ENCODE data around the gene PI4KA.

The PI4KA gene

GRCh38 chr22:20881869-20882815, 23.5 kb upstream of the PI4KA start:
- DNase-seq = no peak

DNA sequence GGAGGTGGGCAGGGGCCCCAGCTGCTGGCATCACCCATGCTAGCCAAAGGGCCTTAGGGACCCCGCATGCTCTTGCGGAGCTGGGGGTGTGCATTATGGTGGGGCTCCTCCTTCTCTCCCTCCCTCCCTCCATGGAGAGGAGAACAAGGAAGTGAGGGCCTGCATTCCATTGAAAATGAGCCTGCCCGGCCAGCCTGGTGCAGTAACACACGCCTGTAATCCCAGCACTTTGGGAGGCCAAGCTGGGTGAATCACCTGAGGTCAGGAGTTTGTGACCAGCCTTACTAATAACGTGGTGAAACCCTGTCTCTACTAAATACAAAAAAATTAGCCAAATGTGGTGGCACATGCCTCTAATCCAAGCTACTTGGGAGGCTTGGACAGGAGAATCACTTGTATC, 22.6 kb upstream of the PI4KA start:
- DNase-seq = no peak

DNA sequence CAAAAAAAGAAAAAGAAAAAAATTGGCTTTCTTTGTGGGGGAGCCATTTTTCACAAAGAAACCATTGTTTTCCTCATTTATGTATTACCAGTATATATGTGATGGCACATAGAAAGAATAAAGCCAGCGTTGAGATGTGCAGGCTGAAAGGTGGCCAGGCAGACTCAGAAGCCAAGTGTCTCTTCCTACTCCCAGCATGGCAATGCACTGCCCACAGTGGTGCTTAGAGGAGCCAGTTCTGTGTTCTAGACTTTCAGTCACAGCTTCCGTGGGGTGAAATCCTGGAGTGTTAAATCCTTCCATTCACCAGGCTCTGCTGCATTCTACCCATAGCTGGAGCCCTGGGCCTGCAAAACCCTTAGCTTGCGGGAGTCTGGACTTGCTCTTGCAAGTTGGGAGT, 19.1 kb upstream of the PI4KA start:
- no peak for DNase-seq

- no peak for DNase-seq
Observed at GRCh38 chr22:20875296-20875695, 16.7 kb upstream of the PI4KA start.

DNA sequence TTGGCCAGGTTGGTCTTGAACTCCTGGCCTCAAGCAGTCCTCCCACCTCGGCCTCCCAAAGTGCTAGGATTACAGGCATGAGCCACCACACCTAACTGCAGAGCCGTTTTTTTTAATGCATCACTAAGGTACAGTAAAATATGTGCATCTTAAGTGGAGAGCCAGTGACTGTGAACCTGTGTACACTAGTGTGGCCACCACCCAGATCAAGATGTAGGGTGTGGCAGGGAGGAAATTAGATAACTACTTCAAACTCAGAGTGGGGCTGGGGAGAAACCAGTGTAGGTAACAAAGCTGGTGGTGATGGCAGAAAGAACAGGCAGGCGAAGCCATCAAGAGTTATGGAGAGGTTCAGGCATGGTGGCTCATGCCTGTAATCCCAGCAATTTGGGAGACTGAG, 14.6 kb upstream of the PI4KA start:
- no peak for DNase-seq

DNA sequence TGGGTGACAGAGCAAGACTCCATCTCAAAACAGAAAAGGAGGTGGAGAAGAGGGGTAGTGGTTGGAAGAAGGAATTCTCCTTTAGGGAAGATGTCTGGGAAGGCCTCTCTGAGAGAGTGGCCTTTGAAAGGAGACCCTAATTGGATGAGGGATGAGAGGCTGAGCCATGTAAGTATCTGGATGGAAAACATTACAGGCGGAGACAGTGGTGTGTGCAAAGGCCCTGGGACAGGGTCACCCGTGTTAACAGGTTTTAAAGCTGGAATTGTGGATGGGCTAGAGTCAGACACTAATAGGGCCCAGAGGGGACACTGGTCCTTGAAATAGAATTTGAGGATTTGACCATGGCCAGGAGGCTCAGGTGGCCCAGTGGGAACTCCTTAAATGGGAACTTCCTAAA, 10.6 kb upstream of the PI4KA start:
- DNase-seq = no peak

DNA sequence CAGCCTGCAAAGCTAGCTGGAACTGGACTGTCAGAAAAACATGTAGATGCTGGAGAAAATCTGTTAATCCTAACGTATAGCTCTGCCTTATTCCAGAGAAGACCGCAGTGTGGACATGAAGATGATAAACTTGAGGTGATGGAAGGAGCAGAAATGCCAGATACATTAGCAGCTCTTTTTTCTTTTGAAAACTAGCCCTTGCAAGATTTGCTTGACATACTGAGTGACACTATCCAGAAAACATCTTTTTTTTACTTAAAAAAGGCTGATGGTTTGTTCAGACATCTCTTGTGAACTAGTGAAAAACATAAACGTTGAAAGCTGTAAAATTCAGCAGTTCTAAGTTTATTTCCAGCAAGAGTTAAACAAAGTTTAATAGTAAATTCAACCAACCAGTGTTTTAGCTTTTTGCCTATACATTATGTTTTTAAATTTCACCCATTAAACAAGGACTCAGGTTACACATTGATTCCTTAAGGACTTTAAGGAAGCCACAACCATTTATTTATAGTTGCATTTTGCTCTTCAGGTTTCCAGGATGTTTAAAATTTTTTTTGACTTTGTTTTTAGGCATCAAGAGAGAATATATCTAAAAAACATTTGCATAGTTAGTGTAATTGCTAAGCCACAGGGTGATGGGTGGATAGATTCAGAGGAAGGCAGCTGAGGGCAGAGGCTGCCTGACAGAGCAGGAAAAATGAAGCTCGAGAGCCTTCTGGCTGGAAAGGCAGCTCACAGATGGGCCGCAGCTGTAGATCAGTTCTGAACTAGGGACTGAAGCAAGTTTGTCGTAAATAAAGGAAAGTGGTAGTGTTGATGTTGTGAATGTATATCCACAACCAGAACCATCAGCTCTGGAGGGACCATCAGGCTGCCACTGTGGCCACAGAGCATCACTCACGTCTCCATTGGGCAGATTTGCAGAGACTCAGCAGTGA, 9.7 kb upstream of the PI4KA start:
- no peak for DNase-seq

GRCh38 chr22:20867179-20868024, 8.8 kb upstream of the PI4KA start:
- DNase-seq = no peak

- DNase-seq = no peak
Observed at GRCh38 chr22:20866736-20867135, 8.1 kb upstream of the PI4KA start.

- DNase-seq = no peak
Observed at GRCh38 chr22:20865875-20866445, 7.3 kb upstream of the PI4KA start.

GRCh38 chr22:20865331-20865730, 6.7 kb upstream of the PI4KA start:
- no peak for DNase-seq

DNA sequence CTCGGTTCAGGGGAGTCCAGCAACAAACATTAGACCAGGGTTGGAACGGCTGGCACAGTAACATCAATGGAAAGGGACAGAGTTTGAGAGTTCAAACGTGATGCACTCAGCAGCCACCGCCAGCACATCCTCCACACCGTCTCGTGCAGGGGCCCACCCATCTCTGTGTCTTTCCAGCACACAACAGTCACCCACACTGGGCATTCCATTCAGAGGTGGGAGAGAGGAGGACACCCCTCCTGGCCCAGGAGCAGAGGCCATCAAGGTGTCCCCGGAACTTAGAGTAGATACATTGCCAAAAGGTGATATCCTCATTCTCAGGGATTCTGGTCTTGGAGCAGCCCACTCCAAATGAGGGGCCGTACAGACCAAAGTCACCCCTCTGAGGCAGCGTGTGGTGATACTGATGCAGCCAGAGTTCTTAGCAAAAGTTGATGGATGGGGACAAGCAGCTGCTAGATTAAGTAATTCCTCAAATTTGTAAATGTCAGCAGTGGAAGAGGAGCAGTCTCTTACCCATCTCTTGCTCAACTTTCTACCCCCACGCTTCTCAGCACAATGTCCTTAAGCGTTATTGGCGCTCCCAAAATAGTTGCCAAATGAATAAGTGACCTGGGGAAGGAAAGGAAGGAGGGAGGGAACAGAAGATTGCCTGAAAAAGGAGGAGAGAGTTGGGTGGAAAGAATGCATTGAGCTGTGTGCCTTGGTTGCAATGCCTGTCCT, 5.7 kb upstream of the PI4KA start:
- no peak for DNase-seq

- no peak for DNase-seq
Observed at GRCh38 chr22:20863366-20863765, 4.8 kb upstream of the PI4KA start.

DNA sequence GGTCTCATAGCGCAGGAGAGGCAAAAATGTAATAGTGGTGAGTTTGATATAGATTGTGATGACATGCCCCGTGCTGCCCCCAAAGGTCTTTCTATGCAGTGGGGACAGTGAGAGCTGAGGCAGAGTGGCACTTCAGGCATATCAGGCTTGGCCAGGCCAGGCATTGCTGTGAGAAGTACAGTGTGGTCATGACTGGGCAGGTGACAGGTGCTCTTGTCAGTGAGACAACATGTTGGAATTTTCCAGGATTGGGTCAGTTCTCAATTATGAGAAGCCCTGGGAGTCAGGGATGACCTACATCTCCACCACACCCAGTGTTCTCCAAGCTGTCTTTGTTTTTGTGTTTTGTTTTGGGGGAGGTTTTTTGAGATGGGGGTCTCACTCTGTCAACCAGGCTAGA, 3.9 kb upstream of the PI4KA start:
- DNase-seq = no peak

DNA sequence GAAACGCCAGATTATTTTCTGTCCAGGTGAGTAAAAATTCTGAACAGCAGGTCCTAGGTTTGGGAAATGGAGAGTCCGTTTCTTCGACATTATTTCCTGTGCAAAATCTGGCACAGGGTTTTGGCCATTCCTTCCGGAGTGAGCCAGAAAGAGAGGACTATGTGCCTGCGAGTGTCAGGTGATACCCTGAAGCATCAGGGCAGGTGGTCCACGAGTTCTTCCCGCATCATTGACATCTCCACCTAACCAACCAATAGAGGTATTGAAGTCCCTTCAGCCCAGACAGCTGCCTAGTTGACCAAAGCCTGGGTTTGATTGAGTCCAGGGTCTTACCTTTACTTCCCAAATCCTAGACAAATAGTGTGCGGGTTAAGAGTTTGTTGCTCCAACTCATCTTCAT, 1.0 kb upstream of the PI4KA start:
- DNase-seq = no peak

GRCh38 chr22:20857838-20858614, 585 bp downstream of the PI4KA start:
- DNase-seq = peak; percentile 80

- no peak for DNase-seq
Observed at GRCh38 chr22:20857247-20857643, 1.4 kb downstream of the PI4KA start.

- no peak for DNase-seq
Observed at GRCh38 chr22:20853236-20853660, 5.4 kb downstream of the PI4KA start.

- DNase-seq = no peak
Observed at GRCh38 chr22:20852503-20852902, 6.1 kb downstream of the PI4KA start.

GRCh38 chr22:20852076-20852475, 6.5 kb downstream of the PI4KA start:
- DNase-seq = no peak

GRCh38 chr22:20847318-20847822, 11.2 kb downstream of the PI4KA start:
- DNase-seq = no peak
